ENCODE results near the gene MYT1. TPM values are rescaled to one million over a fixed set of nuclear protein-coding genes. Genes with fewer than 3 reads are reported as not detected.
"Not testable (repeated sequence)": the region's sequence is repeated elsewhere in the genome, so short reads cannot be mapped to it uniquely, and the experiment has no call there.

MYT1 gene
- total RNA-seq, 1 donor from 2014 or later: not detected

DNA sequence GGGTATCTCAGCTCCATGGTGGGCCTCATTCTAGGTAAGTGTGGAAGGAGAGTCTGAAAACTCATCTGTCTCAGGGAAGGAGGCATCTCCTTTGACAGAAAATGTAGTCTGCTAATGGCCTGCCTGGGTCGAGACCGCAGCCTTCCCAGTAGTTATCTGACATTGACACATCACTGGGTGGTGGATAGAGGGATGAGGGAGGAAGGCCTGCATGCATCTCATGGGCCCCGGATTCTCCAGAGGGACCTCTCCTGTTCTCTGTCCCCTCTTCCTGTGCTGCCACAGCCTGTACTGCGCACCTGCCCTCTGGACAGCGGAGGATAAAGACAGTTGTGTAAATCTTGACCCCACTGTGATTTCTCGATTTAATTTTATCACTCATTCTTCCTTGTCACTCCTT is 96.0 kb downstream of the MYT1 start:
- no peak for DNase-seq (ENCODE audit: low spot score)

GRCh38 chr20:64261138-64261537 is 96.9 kb downstream of the MYT1 start:
- no peak for DNase-seq (ENCODE audit: low spot score)

- DNase-seq (ENCODE audit: low spot score): no peak
These were observed 99.8 kb downstream of the MYT1 start for GRCh38 chr20:64264091-64264490.

DNA sequence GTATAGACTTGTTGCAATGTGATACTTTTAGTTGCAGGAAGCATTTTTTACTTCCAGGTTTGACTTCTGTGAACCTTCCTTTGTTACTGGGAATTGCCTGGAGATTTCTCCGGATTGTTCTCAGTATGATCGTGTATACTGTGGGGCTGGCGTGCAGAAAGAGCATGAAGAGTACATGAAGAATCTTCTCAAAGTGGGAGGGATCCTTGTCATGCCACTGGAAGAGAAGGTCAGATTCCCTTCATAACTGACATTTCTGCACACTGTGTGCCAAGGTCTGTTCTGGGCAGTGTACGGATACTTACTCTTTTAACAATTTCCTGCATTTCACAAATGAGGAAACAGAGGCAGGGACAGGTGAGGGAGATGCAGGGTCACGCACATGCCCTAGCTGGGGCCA is 100.9 kb downstream of the MYT1 start:
- DNase-seq (ENCODE audit: low spot score): no peak

DNA sequence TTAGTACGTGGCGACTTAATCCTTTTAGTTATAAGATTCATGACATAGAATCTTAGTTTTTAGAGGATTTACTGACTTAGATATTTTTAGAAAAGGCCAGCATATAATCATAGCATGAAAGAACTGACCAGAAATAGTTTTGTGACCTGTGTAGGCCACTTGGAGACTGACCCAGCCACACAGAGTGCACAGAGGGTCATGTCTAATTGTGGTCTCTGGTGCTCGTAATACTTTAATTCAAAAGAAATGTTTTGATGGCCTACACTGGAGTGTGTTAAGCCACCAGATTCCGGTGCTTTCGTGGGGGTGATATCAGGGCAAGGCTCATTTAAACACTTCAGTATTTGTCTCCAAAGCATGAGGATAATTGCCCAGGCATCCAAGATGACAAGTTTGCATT is 102.7 kb downstream of the MYT1 start:
- no peak for DNase-seq (ENCODE audit: low spot score)

GRCh38 chr20:64268174-64268573 is 103.9 kb downstream of the MYT1 start:
- DNase-seq (ENCODE audit: low spot score): no peak

GRCh38 chr20:64269604-64270411 is 105.6 kb downstream of the MYT1 start:
- no peak for DNase-seq (ENCODE audit: low spot score)

GRCh38 chr20:64271636-64272035 is 107.4 kb downstream of the MYT1 start:
- DNase-seq (ENCODE audit: low spot score): no peak

DNA sequence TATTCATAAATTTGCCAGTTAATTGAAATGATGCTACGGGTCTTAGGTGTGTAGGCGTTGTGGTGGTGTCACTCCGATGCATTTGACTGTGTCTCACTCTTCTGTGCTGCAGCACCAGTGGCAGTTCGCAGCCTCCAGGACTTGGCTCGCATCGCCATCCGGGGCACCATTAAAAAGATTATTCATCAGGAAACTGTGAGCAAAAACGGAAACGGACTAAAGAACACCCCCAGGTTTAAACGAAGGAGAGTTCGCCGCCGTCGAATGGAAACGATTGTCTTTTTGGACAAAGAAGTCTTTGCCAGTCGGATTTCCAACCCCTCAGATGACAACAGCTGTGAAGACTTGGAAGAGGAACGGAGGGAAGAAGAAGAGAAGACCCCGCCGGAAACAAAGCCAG is 108.9 kb downstream of the MYT1 start:
- DNase-seq (ENCODE audit: low spot score): no peak

DNA sequence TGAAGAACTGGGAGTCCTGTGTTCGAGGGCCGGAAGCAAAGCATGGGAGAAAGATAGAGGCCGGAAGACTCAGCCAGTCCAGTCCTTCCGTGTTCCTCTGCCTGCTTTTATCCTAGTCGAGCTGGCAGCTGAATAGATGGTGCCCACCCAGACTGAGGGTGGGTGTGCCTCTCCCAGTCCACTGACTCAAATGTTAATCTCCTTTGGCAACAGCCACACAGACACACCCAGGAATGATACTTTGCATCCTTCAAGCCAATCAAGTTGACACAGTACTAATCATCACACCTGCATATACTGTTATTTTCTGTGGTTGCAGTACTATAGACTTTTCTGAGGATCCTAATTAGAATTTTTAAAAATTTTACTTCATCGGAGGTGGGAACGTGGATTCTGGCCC is 112.6 kb downstream of the MYT1 start:
- no peak for DNase-seq (ENCODE audit: low spot score)

GRCh38 chr20:64277571-64278316 is 113.5 kb downstream of the MYT1 start:
- no peak for DNase-seq (ENCODE audit: low spot score)

DNA sequence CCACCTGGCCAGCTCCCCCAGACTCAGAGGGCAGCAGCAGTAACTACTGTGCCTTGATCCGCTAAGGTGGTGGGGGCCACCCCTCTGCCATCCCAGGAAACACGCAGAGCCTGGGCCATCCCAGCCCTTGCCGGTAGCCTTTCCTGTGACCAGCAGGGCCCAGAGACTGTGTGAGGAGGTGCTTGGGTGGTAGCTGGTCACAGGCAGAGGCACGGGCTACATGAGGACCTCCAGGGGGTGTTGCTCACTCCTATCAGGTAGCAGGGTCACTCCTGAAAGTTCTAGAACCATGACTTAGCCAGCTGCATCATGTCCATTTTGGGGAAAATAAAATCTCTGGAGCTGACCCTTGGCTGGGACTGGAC is 114.0 kb downstream of the MYT1 start:
- no peak for DNase-seq (ENCODE audit: low spot score)

DNA sequence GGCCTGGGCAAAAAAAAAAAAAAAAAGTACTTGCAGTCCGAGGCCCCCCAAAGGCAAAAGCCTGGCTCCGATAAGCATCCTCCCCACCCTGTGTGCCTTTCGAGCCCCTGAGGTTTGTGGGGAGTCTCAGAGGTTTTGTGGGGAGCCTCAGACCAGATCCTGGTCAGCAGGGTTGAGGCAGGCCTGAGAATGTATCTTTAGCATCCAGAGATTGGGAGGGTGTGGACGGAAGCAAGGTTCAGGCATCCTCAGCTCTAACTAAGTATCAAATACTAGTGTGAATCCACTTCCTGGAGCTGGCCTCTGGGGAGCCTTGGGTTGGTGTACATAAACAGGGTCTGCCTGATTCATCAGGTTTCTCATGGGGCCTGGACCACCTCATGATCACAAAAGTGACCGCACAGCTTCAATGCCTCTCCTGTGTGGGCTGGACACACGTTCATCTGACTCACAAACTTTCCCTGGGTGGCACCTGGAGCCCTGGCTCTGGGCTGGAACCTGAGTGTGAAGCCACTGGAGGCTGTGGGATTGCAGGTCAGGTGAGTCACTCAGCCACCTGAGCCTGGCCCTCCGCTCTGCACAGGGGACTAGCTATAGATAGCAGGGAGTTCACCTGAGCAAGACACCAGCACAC is 115.7 kb downstream of the MYT1 start:
- no peak for DNase-seq (ENCODE audit: low spot score)

- no peak for DNase-seq (ENCODE audit: low spot score)
These were observed 116.2 kb downstream of the MYT1 start for GRCh38 chr20:64280460-64280843.

GRCh38 chr20:64283646-64284045 is 119.4 kb downstream of the MYT1 start:
- no peak for DNase-seq (ENCODE audit: low spot score)

GRCh38 chr20:64285579-64286446 is 121.6 kb downstream of the MYT1 start:
- not testable (repeated sequence) for DNase-seq (ENCODE audit: low spot score)

- DNase-seq (ENCODE audit: low spot score): not testable (repeated sequence)
These were observed 122.4 kb downstream of the MYT1 start for GRCh38 chr20:64286447-64287263.

GRCh38 chr20:64287264-64287590 is 123.0 kb downstream of the MYT1 start:
- DNase-seq (ENCODE audit: low spot score): not testable (repeated sequence)

Data from mesenteric fat pad (tissue), 1 donor.